HCT116 (cell line): Measurements from ENCODE around the gene GBF1. TPM values are rescaled to one million over a fixed set of nuclear protein-coding genes. Genes with fewer than 3 reads are reported as not detected.

Source experiments
- ATAC-seq: fragments of 200-7000 bp; cut with Tn5 transposase; 2 replicates; pipeline ENCODE4 v1.9.1; 2020; ENCODE audit warnings: mild to moderate bottlenecking, moderate library complexity
- BruUV-seq: library from RNA; stranded (reverse); fragments of 400-500 nt; replicated peaks from 2 replicates; lab custom pipeline; 2021; lab: Mats Ljungman, UMichigan
- CTCF ChIA-PET: fragments of 300-600 bp; sonication (Branson Sonifier 250); formaldehyde crosslinking; loops from one replicate; lab custom pipeline; 2021; ENCODE audit warnings: antibody characterized with exemption; lab: Charles Lee
- POLR2A ChIA-PET: fragments of 300-600, 350-600 bp; sonication (Branson Sonifier 250); formaldehyde crosslinking; loops from one replicate; lab custom pipeline; 2021; ENCODE audit warnings: antibody characterized with exemption; lab: Charles Lee
- RAD21 ChIA-PET, 2 experiments: fragments of 300-600 bp; sonication (Branson Sonifier 250); formaldehyde crosslinking; loops; one replicate each; lab custom pipeline; 2023; ENCODE audit warnings: low total read pairs in 2 of 2; ENCODE audit not compliant: uncharacterized antibody in 2 of 2, unreplicated experiment in 2 of 2, low non-redundant PET in 1 of 2; lab: Charles Lee
- DNase-seq: peaks from one replicate; pipeline ENCODE4 v3.0.0-alpha.2; 2010; ENCODE audit warnings: low read depth, low spot score
- H2AFZ ChIP-seq: fragments of 200-600 bp; shearing (Covaris generic), sonication (generic); 2 replicates; pipeline ENCODE4 v1.6.1; 2017; ENCODE audit warnings: low read depth, mixed run types, mixed read lengths, antibody characterized with exemption, low read length; ENCODE audit not compliant: poor library complexity, severe bottlenecking
- H3K27ac ChIP-seq: 2 replicates; pipeline ENCODE4 v1.5.1; 2012; ENCODE audit warnings: low read depth, low read length
- H3K27me3 ChIP-seq: fragments of 200-600 bp; sonication (generic); 2 replicates; pipeline ENCODE4 v1.6.1; 2016; ENCODE audit warnings: mixed run types, low read length, mixed read lengths; ENCODE audit not compliant: insufficient read depth
- H3K36me3 ChIP-seq, 2 experiments: fragments of 200-500 bp in 1 of 2; fragments of 200-600 bp in 1 of 2; sonication (Bioruptor generic) in 1 of 2; sonication (generic) in 1 of 2; 2 replicates each; pipeline versions ENCODE4 v1.5.1 to v1.6.1; 2014 to 2016; ENCODE audit warnings: low read length in 2 of 2, inconsistent platforms in 1 of 2, mixed read lengths in 1 of 2, mixed run types in 1 of 2; ENCODE audit not compliant: insufficient read depth in 2 of 2, control insufficient read depth in 1 of 2
- H3K4me1 ChIP-seq, 2 experiments: fragments of 200-600 bp in 1 of 2; sonication (generic) in 1 of 2; 2 replicates each; pipeline versions ENCODE4 v1.5.1 to v1.6.1; 2012 to 2017; ENCODE audit warnings: low read length in 2 of 2, inconsistent platforms in 1 of 2, mild to moderate bottlenecking in 1 of 2, mixed read lengths in 1 of 2, mixed run types in 1 of 2, moderate library complexity in 1 of 2; ENCODE audit not compliant: insufficient read depth in 2 of 2, control insufficient read depth in 1 of 2
- H3K4me2 ChIP-seq: fragments of 200-600 bp; sonication (generic); 2 replicates; pipeline ENCODE4 v1.6.1; 2017; ENCODE audit warnings: mixed run types, low read length, mixed read lengths
- H3K4me3 ChIP-seq, 2 experiments: fragments of 200-600 bp in 1 of 2; sonication (generic) in 1 of 2; replicated peaks in 1 of 2; 2 replicates each; pipeline ENCODE4 v1.5.1; 2011 to 2016; ENCODE audit warnings: low read length in 2 of 2, control low read depth in 1 of 2, low read depth in 1 of 2, mild to moderate bottlenecking in 1 of 2, mixed read lengths in 1 of 2, mixed run types in 1 of 2
- H3K79me2 ChIP-seq: fragments of 200-600 bp; sonication (generic); 2 replicates; pipeline ENCODE4 v1.6.1; 2017; ENCODE audit warnings: mild to moderate bottlenecking, mixed run types, low read length, moderate library complexity, mixed read lengths; ENCODE audit not compliant: insufficient read depth
- H3K9ac ChIP-seq: fragments of 200-600 bp; sonication (generic); 2 replicates; pipeline ENCODE4 v1.6.1; 2016; ENCODE audit warnings: low read length, mixed read lengths
- H3K9me2 ChIP-seq: fragments of 200-600 bp; sonication (generic), shearing (Covaris generic); 2 replicates; pipeline ENCODE4 v1.6.1; 2017; ENCODE audit warnings: mixed run types, mild to moderate bottlenecking, moderate library complexity; ENCODE audit not compliant: insufficient read depth
- H3K9me3 ChIP-seq, 2 experiments: fragments of 200-500 bp in 1 of 2; fragments of 200-600 bp in 1 of 2; sonication (Bioruptor generic) in 1 of 2; sonication (generic) in 1 of 2; 2 replicates each; pipeline ENCODE4 v1.6.1; 2014 to 2017; ENCODE audit warnings: low read length in 2 of 2, mixed read lengths in 2 of 2, inconsistent platforms in 1 of 2, low read depth in 1 of 2, mild to moderate bottlenecking in 1 of 2, mixed run types in 1 of 2, moderate library complexity in 1 of 2; ENCODE audit not compliant: control insufficient read depth in 1 of 2, insufficient read depth in 1 of 2
- H4K20me1 ChIP-seq: fragments of 200-600 bp; sonication (generic), shearing (Covaris generic); 2 replicates; pipeline ENCODE4 v1.6.1; 2017; ENCODE audit warnings: mixed run types, mild to moderate bottlenecking, moderate library complexity; ENCODE audit not compliant: insufficient read depth
- CBX3 ChIP-seq: IDR thresholded peaks from 2 replicates; pipeline ENCODE4 v1.6.1; 2012; ENCODE audit warnings: low read depth
- CTCF ChIP-seq, 3 experiments: fragments of 200-600 bp in 1 of 3; sonication (generic) in 1 of 3; IDR thresholded peaks in 2 of 3; conservative IDR thresholded peaks in 1 of 3; 2 replicates each; pipeline ENCODE4 v1.5.1; 2012 to 2017; ENCODE audit warnings: low read depth in 2 of 3, low read length in 2 of 3, antibody characterized with exemption in 1 of 3, borderline replicate concordance in 1 of 3, control low read depth in 1 of 3, mild to moderate bottlenecking in 1 of 3, mixed read lengths in 1 of 3, mixed run types in 1 of 3, moderate library complexity in 1 of 3; ENCODE audit not compliant: insufficient read depth in 1 of 3
- EZH2 ChIP-seq: fragments of 200-600 bp; sonication (generic); IDR thresholded peaks from 2 replicates; pipeline ENCODE4 v1.6.1; 2017; ENCODE audit warnings: antibody characterized with exemption, mixed run types
- EZH2phosphoT487 ChIP-seq: fragments of 200-600 bp; IDR thresholded peaks from 2 replicates; pipeline ENCODE4 v1.6.1; 2018; ENCODE audit warnings: antibody characterized with exemption, borderline replicate concordance
- FOSL1 ChIP-seq: IDR thresholded peaks from 2 replicates; pipeline ENCODE4 v1.6.1; 2012; ENCODE audit warnings: low read depth
- JUND ChIP-seq: IDR thresholded peaks from 2 replicates; pipeline ENCODE4 v1.6.1; 2012
- POLR2AphosphoS5 ChIP-seq: IDR thresholded peaks from 2 replicates; pipeline ENCODE4 v1.6.1; 2011; ENCODE audit warnings: mild to moderate bottlenecking, low read depth, low read length, moderate library complexity
- RAD21 ChIP-seq: IDR thresholded peaks from 2 replicates; pipeline ENCODE4 v1.6.1; 2012; ENCODE audit warnings: low read depth, mild to moderate bottlenecking
- SIN3A ChIP-seq: IDR thresholded peaks from 2 replicates; pipeline ENCODE4 v1.6.1; 2012; ENCODE audit warnings: low read depth
- SRF ChIP-seq: IDR thresholded peaks from 2 replicates; pipeline ENCODE4 v1.6.1; 2012; ENCODE audit warnings: low read depth
- ZBTB33 ChIP-seq: IDR thresholded peaks from 2 replicates; pipeline ENCODE4 v1.6.1; 2011; ENCODE audit warnings: mild to moderate bottlenecking, low read length, moderate library complexity; ENCODE audit not compliant: insufficient replicate concordance; ENCODE audit errors: extremely low read depth
- ZNF274 ChIP-seq: fragments of 200-500 bp; sonication (Bioruptor generic); IDR thresholded peaks from 2 replicates; pipeline ENCODE4 v1.6.1; 2014; ENCODE audit warnings: mild to moderate bottlenecking, low read depth, low read length, inconsistent platforms
- intact Hi-C: fragments of 100-400 bp; cut with micrococcal nuclease; formaldehyde crosslinking; loops from 2 replicates; pipeline ENCODE4 v1.10.0; 2022
- total RNA-seq: library from RNA; stranded (reverse); gene quantifications from one replicate; pipeline ENCODE4 v1.2.1, GENCODE V29; 2021; ENCODE audit not compliant: unreplicated experiment

The GBF1 gene
- total RNA-seq, 1 experiment from 2014 or later: 58.9 TPM

GRCh38 chr10:102274062-102274461, 28.7 kb downstream of the GBF1 start:
- H3K4me1 ChIP-seq: no peaks in the 10 kb centered on the region
- H3K79me2 ChIP-seq: peaks cover 64% of the 10 kb centered on the region
- no peak for DNase-seq
- BruUV-seq: no TSS peak
- no peaks in the 10 kb centered on the region for H3K36me3 ChIP-seq
- H3K9ac ChIP-seq: no peak overlapping the region
- TF ChIP-seq CBX3 (no peak), FOSL1 (no peak), RAD21 (no peak), SRF (no peak), JUND (no peak), EZH2phosphoT487 (no peak), CTCF (IDR thresholded peaks at IDR 0.05 in 2 of 3, conservative IDR thresholded peaks at IDR 0.05 in 1 of 3; ENCODE audit: borderline replicate concordance in 1 of 3, insufficient read depth in 1 of 3, low read depth in 2 of 3, low read length in 2 of 3) (no peak), EZH2 (no peak)
- TF ChIP-seq, all 23 proteins: peak for 0
- Histone ChIP-seq H2AFZ (no peak overlapping the region), H3K9me3 (no peaks in the 10 kb centered on the region), H3K27ac (no peak overlapping the region), H3K4me3 (no peak overlapping the region), H3K27me3 (no peaks in the 10 kb centered on the region), H3K4me2 (no peak overlapping the region), H4K20me1 (peaks cover 17% of the 10 kb centered on the region; the same call in 1 of the 2 replicates), H3K9me2 (no peaks in the 10 kb centered on the region)
- intact Hi-C loops: no loop called here
- POLR2A ChIA-PET: no interaction called here
- CTCF ChIA-PET: no interaction called here
- no peak for ATAC-seq
- RAD21 ChIA-PET: no interaction called here

- peaks cover 69% of the 10 kb centered on the region for H3K79me2 ChIP-seq
- TF ChIP-seq SIN3A: no peak
- TF ChIP-seq SRF: no peak
- no peak for TF ChIP-seq JUND
- no peak for TF ChIP-seq ZBTB33
- no peak for TF ChIP-seq EZH2phosphoT487
- no peak for TF ChIP-seq ZNF274
- TF ChIP-seq POLR2AphosphoS5: no peak
- no peaks in the 10 kb centered on the region for H3K9me3 ChIP-seq
- POLR2A ChIA-PET: no interaction called here
- H3K9me2 ChIP-seq: no peaks in the 10 kb centered on the region
- no peaks in the 10 kb centered on the region for H3K36me3 ChIP-seq
- DNase-seq: no peak
- no peak overlapping the region for H2AFZ ChIP-seq
- peaks cover 17% of the 10 kb centered on the region; the same call in 1 of the 2 replicates for H4K20me1 ChIP-seq
- H3K4me2 ChIP-seq: no peak overlapping the region
- H3K4me3 ChIP-seq: no peak overlapping the region
- CTCF ChIA-PET: no interaction called here
- no peak for ATAC-seq
- H3K27ac ChIP-seq: no peak overlapping the region
- H3K27me3 ChIP-seq: no peaks in the 10 kb centered on the region
- no peaks in the 10 kb centered on the region for H3K4me1 ChIP-seq
- no TSS peak for BruUV-seq
- intact Hi-C loops: no loop called here
- RAD21 ChIA-PET: no interaction called here
- no peak overlapping the region for H3K9ac ChIP-seq
Measured at GRCh38 chr10:102275343-102275742, 30.0 kb downstream of the GBF1 start.
